ENCODE results near the gene MED1.

DNA sequence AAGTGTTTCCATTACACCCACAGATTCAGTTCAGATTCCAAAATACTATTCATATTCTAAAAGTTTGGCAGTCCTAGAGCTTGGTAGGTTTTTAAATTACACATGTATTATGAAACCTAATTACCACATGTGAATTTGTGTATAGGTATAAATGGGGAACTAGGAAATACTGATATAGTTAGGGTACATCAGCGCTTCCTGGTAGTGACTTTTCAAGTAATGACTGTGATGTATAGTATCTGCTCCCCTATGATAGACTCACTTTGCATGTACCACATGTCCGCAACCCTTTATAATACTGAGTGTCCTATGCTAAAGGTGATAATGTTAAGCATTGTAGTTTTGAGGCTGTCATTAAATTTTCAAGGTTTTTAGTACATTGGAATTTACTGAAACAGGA lies 33.1 kb upstream of the MED1 start:
- TF ChIP-seq, protein P1, sequence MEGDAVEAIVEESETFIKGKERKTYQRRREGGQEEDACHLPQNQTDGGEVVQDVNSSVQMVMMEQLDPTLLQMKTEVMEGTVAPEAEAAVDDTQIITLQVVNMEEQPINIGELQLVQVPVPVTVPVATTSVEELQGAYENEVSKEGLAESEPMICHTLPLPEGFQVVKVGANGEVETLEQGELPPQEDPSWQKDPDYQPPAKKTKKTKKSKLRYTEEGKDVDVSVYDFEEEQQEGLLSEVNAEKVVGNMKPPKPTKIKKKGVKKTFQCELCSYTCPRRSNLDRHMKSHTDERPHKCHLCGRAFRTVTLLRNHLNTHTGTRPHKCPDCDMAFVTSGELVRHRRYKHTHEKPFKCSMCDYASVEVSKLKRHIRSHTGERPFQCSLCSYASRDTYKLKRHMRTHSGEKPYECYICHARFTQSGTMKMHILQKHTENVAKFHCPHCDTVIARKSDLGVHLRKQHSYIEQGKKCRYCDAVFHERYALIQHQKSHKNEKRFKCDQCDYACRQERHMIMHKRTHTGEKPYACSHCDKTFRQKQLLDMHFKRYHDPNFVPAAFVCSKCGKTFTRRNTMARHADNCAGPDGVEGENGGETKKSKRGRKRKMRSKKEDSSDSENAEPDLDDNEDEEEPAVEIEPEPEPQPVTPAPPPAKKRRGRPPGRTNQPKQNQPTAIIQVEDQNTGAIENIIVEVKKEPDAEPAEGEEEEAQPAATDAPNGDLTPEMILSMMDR (IDR thresholded peaks at IDR 0.05): no peak
- TF ChIP-seq POLR2A (IDR thresholded peaks at IDR 0.05): no peak
